Gastrocnemius medialis (tissue), 4 donors: Measurements from ENCODE around the gene FBLN1. TPM values are rescaled to one million over a fixed set of nuclear protein-coding genes. Genes with fewer than 3 reads are reported as not detected.
"Not testable (repeated sequence)": the region's sequence is repeated elsewhere in the genome, so short reads cannot be mapped to it uniquely, and the experiment has no call there.

Experiments
- ATAC-seq, 2 donors: fragments of 150-250 bp; one replicate each; pipeline ENCODE4 v1.9.1; 2016
- DNase-seq, 2 donors: peaks; one replicate each; pipeline ENCODE4 v3.0.0-alpha.2; 2019
- H3K27ac ChIP-seq, 4 donors: fragments of 200-600 bp; sonication (generic); 1 replicate in 1 of 4; 2 replicates in 3 of 4; pipeline ENCODE4 v1.5.1; 2016 to 2018; ENCODE audit warnings: mild to moderate bottlenecking in 2 of 4, moderate library complexity in 1 of 4
- H3K27me3 ChIP-seq, 3 donors: fragments of 200-600 bp; sonication (generic) in 2 of 3; 1 replicate in 1 of 3; 2 replicates in 2 of 3; pipeline versions ENCODE4 v1.5.1 to v1.6.0; 2016 to 2019; ENCODE audit warnings: mild to moderate bottlenecking in 1 of 3, moderate library complexity in 1 of 3
- H3K36me3 ChIP-seq, 2 donors: fragments of 200-600 bp; sonication (generic) in 1 of 2; one replicate each; pipeline ENCODE4 v1.5.1; 2017 to 2018
- H3K4me1 ChIP-seq, 2 donors: fragments of 200-600 bp; sonication (generic) in 1 of 2; one replicate each; pipeline ENCODE4 v1.5.1; 2016 to 2017; ENCODE audit warnings: mild to moderate bottlenecking in 2 of 2
- H3K4me3 ChIP-seq, 4 donors: fragments of 200-600 bp; sonication (generic) in 3 of 4; 1 replicate in 1 of 4; 2 replicates in 3 of 4; pipeline ENCODE4 v1.5.1; 2016 to 2019; ENCODE audit warnings: mild to moderate bottlenecking in 2 of 4
- H3K9me3 ChIP-seq, 3 donors: fragments of 200-600 bp; sonication (generic) in 2 of 3; 1 replicate in 1 of 3; 2 replicates in 2 of 3; pipeline ENCODE4 v1.5.1; 2016 to 2019
- CTCF ChIP-seq, 5 experiments: fragments of 450-650 bp in 3 of 5; fragments of 200-600 bp in 2 of 5; sonication (generic) in 2 of 5; IDR thresholded peaks in 4 of 5; conservative IDR thresholded peaks in 1 of 5; 1 replicate in 4 of 5; 2 replicates in 1 of 5; pipeline ENCODE4 v1.5.1; 2016 to 2019; ENCODE audit warnings: antibody characterized with exemption in 5 of 5, mild to moderate bottlenecking in 3 of 5, moderate library complexity in 3 of 5
- POLR2A ChIP-seq, 2 donors: fragments of 450-650 bp; IDR thresholded peaks; one replicate each; pipeline ENCODE4 v1.6.1; 2017; ENCODE audit warnings: antibody characterized with exemption in 2 of 2, mild to moderate bottlenecking in 2 of 2, moderate library complexity in 2 of 2
- in situ Hi-C, 4 donors: fragments of 200-750 bp; cut with MboI; loops; one replicate each; pipeline versions ENCODE4 v1.15.0 to v1.8.0; 2017; ENCODE audit warnings: low sequenced_read_pairs in 4 of 4
- intact Hi-C: fragments of 100-400 bp; cut with DNase I; formaldehyde crosslinking; loops from one replicate; pipeline ENCODE4 v1.15.1; 2023; ENCODE audit warnings: low total_unique reads
- total RNA-seq, 4 donors: library from RNA; depleted of rRNA; stranded (reverse); fragments of >200 nt; gene quantifications; one replicate each; pipeline versions ENCODE4 v1.1.0 to v1.2.3, GENCODE V29; 2016

Gene FBLN1
- total RNA-seq, 4 donors from 2014 or later, result 12.5 to 37.1 (median 19.2) TPM

DNA sequence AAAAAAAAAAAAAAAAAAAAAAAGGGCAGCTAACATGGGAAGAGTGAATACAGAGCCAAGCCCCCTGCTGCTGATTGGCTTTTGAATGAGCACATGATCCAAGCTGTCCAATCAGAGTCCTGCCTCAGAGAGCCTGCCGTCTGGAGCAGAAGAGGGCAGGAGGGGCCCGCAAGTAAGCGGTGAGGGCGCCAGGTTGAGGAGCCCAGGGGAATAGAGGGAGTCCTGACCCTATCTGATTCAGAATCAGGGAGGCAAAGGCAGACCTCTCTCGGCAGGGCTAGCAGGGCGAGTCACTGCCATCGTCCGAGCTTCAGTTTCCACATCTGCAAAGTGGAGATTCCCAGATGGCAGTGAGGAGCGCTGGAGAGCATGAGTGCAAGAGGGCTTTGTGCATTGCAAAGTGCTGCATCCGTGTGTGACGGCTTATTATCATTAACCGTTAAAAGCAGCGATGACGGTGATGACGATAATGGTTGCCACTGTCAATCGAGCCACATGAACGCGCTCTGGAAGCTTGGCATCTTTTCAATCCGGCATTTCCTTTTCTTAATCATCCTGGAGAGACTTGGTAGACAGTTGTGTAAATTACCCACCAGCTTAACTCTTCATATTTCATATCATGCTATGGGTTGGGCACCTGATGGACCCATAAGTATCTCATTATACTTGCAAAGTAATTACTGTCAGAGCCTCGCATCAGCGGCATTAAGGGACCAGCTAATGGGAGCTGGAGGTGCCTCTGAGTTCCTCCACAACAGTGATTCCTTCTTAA is 100.3 kb downstream of the FBLN1 start:
- no peak overlapping the region for H3K27ac ChIP-seq
- H3K27me3 ChIP-seq, result no peaks in the 10 kb centered on the region
- no peak overlapping the region for H3K4me3 ChIP-seq
- H3K9me3 ChIP-seq, result no peaks in the 10 kb centered on the region
- DNase-seq (peak in 1 of 2 donors; percentile 54), ATAC-seq (peak; percentile 43 to 81)
- H3K36me3 ChIP-seq, result no peaks in the 10 kb centered on the region
- in situ Hi-C loops (no loop called here), intact Hi-C loops (no loop called here)
- TF ChIP-seq CTCF (IDR thresholded peaks at IDR 0.05 in 4 of 5, conservative IDR thresholded peaks at IDR 0.05 in 1 of 5) (no peak), POLR2A (IDR thresholded peaks at IDR 0.05) (no peak)
- H3K4me1 ChIP-seq, result peaks cover 0 to 6% of the 10 kb centered on the region in 2 donors

- H3K4me3 ChIP-seq, result no peak overlapping the region
- intact Hi-C loops, result no loop called here
- TF ChIP-seq CTCF (IDR thresholded peaks at IDR 0.05 in 4 of 5, conservative IDR thresholded peaks at IDR 0.05 in 1 of 5), result no peak
- no peak for TF ChIP-seq POLR2A (IDR thresholded peaks at IDR 0.05)
- in situ Hi-C loops, result no loop called here
- DNase-seq (no peak), ATAC-seq (no peak)
- no peaks in the 10 kb centered on the region for H3K27me3 ChIP-seq
- H3K9me3 ChIP-seq, result no peaks in the 10 kb centered on the region
- no peaks in the 10 kb centered on the region for H3K36me3 ChIP-seq
- H3K27ac ChIP-seq, result no peak overlapping the region
- H3K4me1 ChIP-seq, result peaks cover 0 to 11% of the 10 kb centered on the region in 2 donors
Observed at GRCh38 chr22:45603619-45604018, 100.9 kb downstream of the FBLN1 start.

GRCh38 chr22:45608045-45608444 is 105.4 kb downstream of the FBLN1 start:
- Histone ChIP-seq H3K27ac (peak overlapping the region in 2 of 4 donors; percentile 42 to 67), H3K4me1 (peaks cover 0 to 18% of the 10 kb centered on the region in 2 donors)
- intact Hi-C loops, H3K27me3 ChIP-seq, H3K9me3 ChIP-seq, in situ Hi-C loops, H3K36me3 ChIP-seq, H3K4me3 ChIP-seq, DNase-seq: not testable (repeated sequence)
- peak in 1 of 2 donors; percentile 49 for ATAC-seq

DNA sequence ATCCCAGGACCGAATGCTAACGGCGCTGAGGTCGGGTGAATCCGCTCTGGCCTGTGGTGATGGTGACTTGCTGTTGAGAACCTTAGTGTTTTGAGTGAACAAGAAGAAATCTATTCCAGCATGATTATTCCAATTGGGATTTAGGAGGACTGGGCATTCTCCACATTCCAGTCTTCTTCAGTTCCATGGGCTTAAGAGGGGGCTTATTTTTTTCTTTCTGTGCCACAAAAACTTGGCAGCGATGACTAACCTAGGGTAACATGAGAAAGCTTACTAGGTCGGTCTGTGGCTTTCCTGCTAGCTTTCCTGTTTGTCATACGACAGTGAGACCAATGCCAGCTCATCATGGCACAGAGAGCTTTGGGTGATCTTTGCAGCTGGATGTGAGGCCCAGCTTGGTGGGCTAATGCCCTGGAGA is 106.1 kb downstream of the FBLN1 start:
- Histone ChIP-seq H3K9me3 (no peaks in the 10 kb centered on the region), H3K27me3 (no peaks in the 10 kb centered on the region), H3K4me1 (peaks cover 0 to 14% of the 10 kb centered on the region in 2 donors), H3K36me3 (no peaks in the 10 kb centered on the region), H3K27ac (peak overlapping the region in 2 of 4 donors; percentile 42 to 67), H3K4me3 (no peak overlapping the region)
- intact Hi-C loops (no loop called here), in situ Hi-C loops (no loop called here)
- DNase-seq (peak in 1 of 2 donors; percentile 27), ATAC-seq (peak in 1 of 2 donors; percentile 62)
- TF ChIP-seq POLR2A (IDR thresholded peaks at IDR 0.05), result no peak
- TF ChIP-seq CTCF (IDR thresholded peaks at IDR 0.05 in 4 of 5, conservative IDR thresholded peaks at IDR 0.05 in 1 of 5), result no peak

DNA sequence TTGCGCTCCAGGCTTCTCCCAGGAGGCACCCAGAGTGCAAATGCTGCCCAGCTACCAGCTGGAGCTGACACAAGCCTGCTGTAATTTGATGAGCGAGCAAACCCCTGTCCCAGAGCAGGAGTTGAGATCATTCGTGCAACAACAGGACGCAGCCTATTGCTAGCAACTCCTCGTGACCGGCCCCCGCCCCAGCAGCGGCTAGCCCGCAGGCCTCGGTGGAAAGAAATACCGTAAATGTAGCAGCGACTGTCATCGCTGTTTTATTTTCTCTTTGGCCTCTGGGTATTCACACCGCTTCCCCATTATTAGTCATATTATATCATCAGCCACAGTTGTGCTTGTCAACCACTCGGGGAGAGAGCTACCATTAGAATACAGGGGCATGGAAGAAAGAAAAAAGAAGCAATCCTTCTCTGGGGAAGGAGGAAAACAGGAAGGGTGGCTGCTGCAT is 109.8 kb downstream of the FBLN1 start:
- DNase-seq, result peak; percentile 80 to 81
- intact Hi-C loops, result no loop called here
- Histone ChIP-seq H3K4me1 (peaks cover 0 to 14% of the 10 kb centered on the region in 2 donors), H3K9me3 (no peaks in the 10 kb centered on the region), H3K4me3 (peak overlapping the region; percentile 23 to 55 (median 36)), H3K27me3 (no peaks in the 10 kb centered on the region), H3K36me3 (no peaks in the 10 kb centered on the region), H3K27ac (peak overlapping the region; percentile 81 to 88 (median 84))
- ATAC-seq, result peak; percentile 91 to 98
- peak; percentile 34 to 35 for TF ChIP-seq POLR2A (IDR thresholded peaks at IDR 0.05)
- no peak for TF ChIP-seq CTCF (IDR thresholded peaks at IDR 0.05 in 4 of 5, conservative IDR thresholded peaks at IDR 0.05 in 1 of 5)
- in situ Hi-C loops, result no loop called here
